DOHH2 (cell line): Measurements from ENCODE around the gene GINS3.
"Not testable (repeated sequence)": the region's sequence is repeated elsewhere in the genome, so short reads cannot be mapped to it uniquely, and the experiment has no call there.

Source experiments
- H3F3A ChIP-seq: fragments of 200-600 bp; sonication (generic), shearing (Covaris generic); 2 replicates; pipeline ENCODE4 v1.6.0; 2016; ENCODE audit warnings: antibody characterized with exemption, mild to moderate bottlenecking; ENCODE audit not compliant: control insufficient read depth, insufficient read depth
- H3K27ac ChIP-seq: fragments of 200-600 bp; sonication (generic); 2 replicates; pipeline ENCODE4 v1.5.1; 2014; ENCODE audit warnings: low read depth, mild to moderate bottlenecking, low read length, moderate library complexity
- H3K27me3 ChIP-seq: fragments of 200-600 bp; sonication (generic); 2 replicates; pipeline ENCODE4 v1.6.1; 2014; ENCODE audit warnings: mild to moderate bottlenecking, low read length, mixed read lengths; ENCODE audit not compliant: control insufficient read depth
- H3K36me3 ChIP-seq: fragments of 200-600 bp; sonication (generic); 2 replicates; pipeline ENCODE4 v1.6.1; 2014; ENCODE audit warnings: mild to moderate bottlenecking, low read length, moderate library complexity, mixed read lengths; ENCODE audit not compliant: control insufficient read depth
- H3K4me1 ChIP-seq: fragments of 200-600 bp; sonication (generic); 2 replicates; pipeline ENCODE4 v1.6.1; 2014; ENCODE audit warnings: mild to moderate bottlenecking, low read length, mixed read lengths; ENCODE audit not compliant: control insufficient read depth
- H3K4me2 ChIP-seq: fragments of 200-600 bp; sonication (generic); 2 replicates; pipeline ENCODE4 v1.6.0; 2014; ENCODE audit warnings: mild to moderate bottlenecking, low read length, moderate library complexity
- H3K4me3 ChIP-seq: fragments of 200-600 bp; sonication (generic); 2 replicates; pipeline ENCODE4 v1.5.1; 2014; ENCODE audit warnings: mild to moderate bottlenecking, low read length, mixed read lengths
- H3K79me2 ChIP-seq: fragments of 200-600 bp; sonication (generic); 2 replicates; pipeline ENCODE4 v1.6.1; 2014; ENCODE audit warnings: mild to moderate bottlenecking, low read length, mixed read lengths; ENCODE audit not compliant: control insufficient read depth
- H3K9me2 ChIP-seq: fragments of 200-600 bp; sonication (generic); replicated peaks from 2 replicates; pipeline ENCODE4 v1.6.1; 2014; ENCODE audit warnings: mild to moderate bottlenecking, low read length, mixed read lengths; ENCODE audit not compliant: control insufficient read depth
- H3K9me3 ChIP-seq: fragments of 200-600 bp; sonication (generic); 2 replicates; pipeline ENCODE4 v1.6.1; 2014; ENCODE audit warnings: antibody characterized with exemption, low read length, mixed read lengths; ENCODE audit not compliant: control insufficient read depth, insufficient read depth
- H4K20me1 ChIP-seq: fragments of 200-600 bp; sonication (generic); 2 replicates; pipeline ENCODE4 v1.6.0; 2014; ENCODE audit warnings: low read depth, mild to moderate bottlenecking, antibody characterized with exemption, low read length, moderate library complexity; ENCODE audit not compliant: control insufficient read depth, insufficient read depth
- EZH2phosphoT487 ChIP-seq: fragments of 200-600 bp; sonication (generic); IDR thresholded peaks from 2 replicates; pipeline ENCODE4 v1.6.1; 2017; ENCODE audit warnings: borderline replicate concordance, mild to moderate bottlenecking, antibody characterized with exemption, low read length, moderate library complexity, mixed read lengths
- TF ChIP-seq, protein P1 (sequence below): fragments of 200-600 bp; sonication (generic); IDR thresholded peaks from one replicate; pipeline ENCODE4 v1.5.1; 2014; ENCODE audit warnings: antibody characterized with exemption, mild to moderate bottlenecking, low read depth, low read length; ENCODE audit not compliant: poor library complexity, severe bottlenecking

Gene GINS3

DNA sequence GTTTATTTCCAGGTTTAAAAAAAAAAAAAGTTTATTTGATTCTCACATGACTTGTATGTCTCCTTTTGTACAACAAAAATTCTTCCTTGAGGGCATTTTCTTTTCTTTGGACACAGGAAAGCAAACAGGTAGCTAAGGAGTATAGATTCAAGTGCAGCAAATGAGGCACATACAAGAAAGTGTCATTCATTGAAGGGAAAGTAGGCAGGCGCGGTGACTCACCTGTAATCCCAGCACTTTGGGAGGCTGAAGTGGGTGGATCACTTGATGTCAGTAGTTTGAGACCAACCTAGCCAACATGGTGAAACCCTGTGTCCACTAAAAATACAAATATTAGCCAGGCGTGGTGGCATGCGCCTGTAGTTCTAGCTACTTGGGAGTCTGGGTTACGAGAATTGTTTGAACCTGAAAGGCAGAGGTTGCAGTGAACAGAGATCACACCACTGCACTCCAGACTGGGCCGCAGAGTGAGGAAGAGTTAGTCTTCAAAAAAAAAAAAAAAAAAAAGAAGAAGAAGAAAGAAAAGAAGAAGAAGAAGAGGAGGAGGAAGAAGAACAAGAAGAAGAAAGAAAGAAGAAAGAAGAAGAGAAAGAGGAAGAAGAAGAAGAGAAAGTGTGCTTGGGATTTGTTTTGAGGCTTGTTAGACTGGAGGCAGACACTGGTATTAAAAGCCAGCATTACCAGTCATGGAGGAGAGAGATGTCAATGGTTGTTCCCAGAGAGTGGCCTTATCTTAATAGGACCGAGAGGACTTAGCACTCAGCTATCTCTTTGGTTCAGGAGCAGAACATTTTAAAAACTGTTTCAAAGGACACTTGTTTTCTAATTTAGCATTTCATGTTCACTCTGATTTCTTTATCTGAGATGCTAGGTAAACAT lies 19.7 kb downstream of the GINS3 start:
- Histone ChIP-seq H3K9me2 (no peaks in the 10 kb centered on the region), H3K27me3 (no peaks in the 10 kb centered on the region), H3F3A (peaks cover 10% of the 10 kb centered on the region), H3K4me1 (peaks cover 53% of the 10 kb centered on the region), H4K20me1 (no peaks in the 10 kb centered on the region), H3K79me2 (no peaks in the 10 kb centered on the region), H3K4me3 (no peak overlapping the region), H3K27ac (no peak overlapping the region), H3K9me3 (no peaks in the 10 kb centered on the region), H3K4me2 (0 out of 2 replicates have a peak overlapping the region, but pooled peaks have one; percentile 4), H3K36me3 (no peaks in the 10 kb centered on the region)
- TF ChIP-seq, protein P1, sequence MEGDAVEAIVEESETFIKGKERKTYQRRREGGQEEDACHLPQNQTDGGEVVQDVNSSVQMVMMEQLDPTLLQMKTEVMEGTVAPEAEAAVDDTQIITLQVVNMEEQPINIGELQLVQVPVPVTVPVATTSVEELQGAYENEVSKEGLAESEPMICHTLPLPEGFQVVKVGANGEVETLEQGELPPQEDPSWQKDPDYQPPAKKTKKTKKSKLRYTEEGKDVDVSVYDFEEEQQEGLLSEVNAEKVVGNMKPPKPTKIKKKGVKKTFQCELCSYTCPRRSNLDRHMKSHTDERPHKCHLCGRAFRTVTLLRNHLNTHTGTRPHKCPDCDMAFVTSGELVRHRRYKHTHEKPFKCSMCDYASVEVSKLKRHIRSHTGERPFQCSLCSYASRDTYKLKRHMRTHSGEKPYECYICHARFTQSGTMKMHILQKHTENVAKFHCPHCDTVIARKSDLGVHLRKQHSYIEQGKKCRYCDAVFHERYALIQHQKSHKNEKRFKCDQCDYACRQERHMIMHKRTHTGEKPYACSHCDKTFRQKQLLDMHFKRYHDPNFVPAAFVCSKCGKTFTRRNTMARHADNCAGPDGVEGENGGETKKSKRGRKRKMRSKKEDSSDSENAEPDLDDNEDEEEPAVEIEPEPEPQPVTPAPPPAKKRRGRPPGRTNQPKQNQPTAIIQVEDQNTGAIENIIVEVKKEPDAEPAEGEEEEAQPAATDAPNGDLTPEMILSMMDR, result no peak
- no peak for TF ChIP-seq EZH2phosphoT487

DNA sequence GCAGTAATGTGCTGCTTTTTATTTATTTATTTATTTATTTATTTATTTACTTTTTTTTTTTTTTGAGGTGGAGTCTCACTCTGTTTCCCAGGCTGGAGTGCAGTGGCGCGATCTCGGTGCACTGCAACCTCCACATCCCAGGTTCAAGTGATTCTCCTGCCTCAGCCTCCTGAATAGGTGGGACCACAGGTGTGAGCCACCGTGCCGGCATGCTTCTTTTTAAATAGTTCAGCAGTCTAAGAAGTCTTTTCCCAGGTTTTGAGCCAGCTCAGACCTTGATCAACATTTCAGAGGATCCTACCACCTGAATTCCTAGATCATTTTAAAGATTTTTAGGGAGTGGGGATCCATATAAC lies 20.3 kb downstream of the GINS3 start:
- not testable (repeated sequence) for H4K20me1 ChIP-seq, H3K9me3 ChIP-seq, H3K79me2 ChIP-seq, H3K27ac ChIP-seq, H3K9me2 ChIP-seq, H3K36me3 ChIP-seq, H3K27me3 ChIP-seq, H3K4me3 ChIP-seq
- Histone ChIP-seq H3K4me1 (peaks cover 59% of the 10 kb centered on the region), H3F3A (peaks cover 15% of the 10 kb centered on the region), H3K4me2 (peak overlapping the region; percentile 53)

DNA sequence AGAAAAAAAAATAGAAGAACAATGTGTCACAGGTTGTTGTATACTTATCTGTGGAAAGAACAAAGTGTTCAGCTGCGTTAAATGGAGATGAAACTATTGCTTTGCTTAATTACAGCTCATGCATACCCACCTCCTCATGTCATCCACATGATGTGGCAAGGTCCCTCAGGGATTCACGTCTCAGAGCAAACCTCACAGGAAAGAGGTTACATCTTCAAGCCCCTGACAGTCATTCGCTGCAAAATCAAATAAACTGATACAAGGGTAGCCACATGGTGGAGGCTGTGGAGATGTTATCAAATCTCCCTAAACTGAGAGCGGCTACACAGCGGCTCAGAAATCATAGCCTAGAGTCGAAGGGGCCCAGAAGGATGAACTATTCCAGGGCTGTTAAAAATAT lies 21.1 kb downstream of the GINS3 start:
- Histone ChIP-seq H3K9me2 (no peaks in the 10 kb centered on the region), H3K4me2 (peak overlapping the region; percentile 53), H3K4me1 (peaks cover 66% of the 10 kb centered on the region), H3K36me3 (peaks cover 7% of the 10 kb centered on the region), H3K27ac (peak overlapping the region; percentile 33), H4K20me1 (no peaks in the 10 kb centered on the region), H3K27me3 (no peaks in the 10 kb centered on the region), H3K79me2 (no peaks in the 10 kb centered on the region), H3K4me3 (peak overlapping the region; percentile 3; the same call in 1 of the 2 replicates), H3F3A (peaks cover 22% of the 10 kb centered on the region), H3K9me3 (no peaks in the 10 kb centered on the region)
- TF ChIP-seq, protein P1, result no peak
- no peak for TF ChIP-seq EZH2phosphoT487

DNA sequence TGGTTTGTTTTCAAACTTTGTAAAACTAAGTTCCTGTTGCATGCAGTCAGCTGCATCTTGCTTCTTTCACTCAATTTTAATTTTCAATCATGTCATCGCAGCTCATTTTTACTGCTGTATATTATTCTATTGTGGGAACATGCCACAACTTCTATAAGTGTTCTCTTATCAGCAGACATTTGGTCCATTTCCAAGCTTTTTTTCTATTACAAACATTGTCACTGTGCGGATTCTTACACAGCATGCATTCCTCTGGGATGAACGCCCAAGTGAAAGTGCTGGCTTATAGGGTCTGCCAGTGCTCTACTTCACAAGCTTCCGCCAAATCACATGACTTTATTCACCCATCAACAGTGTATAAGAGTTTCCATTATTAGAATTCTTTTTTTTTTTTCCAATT lies 22.7 kb downstream of the GINS3 start:
- Histone ChIP-seq H4K20me1 (no peaks in the 10 kb centered on the region), H3F3A (peaks cover 36% of the 10 kb centered on the region), H3K9me3 (no peaks in the 10 kb centered on the region), H3K27me3 (no peaks in the 10 kb centered on the region), H3K27ac (no peak overlapping the region), H3K4me2 (no peak overlapping the region), H3K79me2 (no peaks in the 10 kb centered on the region), H3K4me3 (no peak overlapping the region), H3K9me2 (no peaks in the 10 kb centered on the region), H3K4me1 (peaks cover 83% of the 10 kb centered on the region), H3K36me3 (peaks cover 20% of the 10 kb centered on the region)
- TF ChIP-seq, protein P1, result no peak
- no peak for TF ChIP-seq EZH2phosphoT487

DNA sequence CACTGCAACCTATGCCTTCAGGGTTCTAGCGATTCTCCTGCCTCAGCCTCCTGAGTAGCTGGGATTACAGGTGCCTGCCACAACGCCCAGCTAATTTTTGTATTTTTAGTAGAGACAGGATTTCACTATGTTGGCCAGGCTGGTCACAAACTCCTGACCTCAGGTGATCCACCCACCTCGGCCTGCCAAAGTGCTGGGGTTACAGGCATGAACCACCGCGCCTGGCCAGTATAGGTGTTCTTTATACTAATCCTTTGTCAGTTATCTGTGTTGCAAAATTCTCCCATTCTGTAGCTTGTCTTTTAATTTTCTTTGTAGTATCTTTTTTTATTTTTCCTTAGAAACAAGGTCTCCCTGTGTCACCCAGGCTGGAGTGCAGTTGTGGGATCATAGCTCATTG lies 23.7 kb downstream of the GINS3 start:
- not testable (repeated sequence) for H3K79me2 ChIP-seq, H3K9me2 ChIP-seq, H3K27me3 ChIP-seq, H3K9me3 ChIP-seq, H3K4me3 ChIP-seq, H4K20me1 ChIP-seq
- H3K4me2 ChIP-seq, result peak overlapping the region; percentile 38
- H3K36me3 ChIP-seq, result peaks cover 22% of the 10 kb centered on the region
- H3K27ac ChIP-seq, result peak overlapping the region; percentile 97; the same call in 1 of the 2 replicates
- peaks cover 37% of the 10 kb centered on the region for H3F3A ChIP-seq
- peaks cover 90% of the 10 kb centered on the region for H3K4me1 ChIP-seq
